Measurements from ENCODE around the gene SVIL.

Gene SVIL

GRCh38 chr10:29545122-29545521 lies 89.6 kb downstream of the SVIL start:
- no peak for TF ChIP-seq CTCF (IDR thresholded peaks at IDR 0.05)

- no peak for TF ChIP-seq CTCF (IDR thresholded peaks at IDR 0.05)
Measured at GRCh38 chr10:29543715-29544114, 91.1 kb downstream of the SVIL start.

GRCh38 chr10:29542723-29543122 lies 92.0 kb downstream of the SVIL start:
- no peak for TF ChIP-seq CTCF (IDR thresholded peaks at IDR 0.05)

DNA sequence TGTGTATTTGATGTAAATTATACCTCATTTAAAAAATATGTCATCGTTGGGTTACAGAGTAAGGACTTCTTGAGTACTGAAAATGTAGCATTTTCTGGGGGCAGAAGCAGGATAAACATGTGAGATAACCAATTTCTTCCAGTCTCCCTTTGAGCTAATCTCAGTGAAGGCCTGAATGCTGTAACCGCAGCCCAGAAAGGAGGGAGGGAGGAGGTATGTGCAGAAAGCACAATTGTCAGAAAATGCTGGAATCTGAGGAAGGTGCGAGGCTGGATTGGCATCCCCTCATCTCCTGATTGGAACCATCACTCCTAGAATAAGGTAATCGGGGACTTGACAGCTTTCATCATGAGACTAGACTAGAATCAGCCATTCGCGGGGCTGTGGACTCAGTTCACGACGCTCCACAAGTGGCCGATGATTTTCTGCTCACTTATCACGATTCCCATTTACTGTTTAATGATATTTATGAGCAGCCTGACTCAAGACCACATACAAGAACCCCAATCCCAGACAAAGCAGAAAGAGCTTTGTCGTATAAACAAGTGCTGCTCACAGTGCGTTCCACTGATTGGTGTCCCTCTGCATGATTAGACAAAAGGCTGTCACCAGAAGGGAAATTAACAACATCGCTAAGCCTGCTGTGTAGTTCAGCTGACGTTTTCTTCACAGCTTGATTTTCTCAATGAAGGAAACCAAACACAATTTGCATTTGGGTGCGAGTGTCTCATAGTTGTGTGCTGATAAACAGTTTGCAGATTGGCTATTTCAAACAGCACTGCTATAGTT lies 93.2 kb downstream of the SVIL start:
- TF ChIP-seq CTCF (IDR thresholded peaks at IDR 0.05) = no peak

- no peak for TF ChIP-seq CTCF (IDR thresholded peaks at IDR 0.05)
Measured at GRCh38 chr10:29540016-29540415, 94.8 kb downstream of the SVIL start.

DNA sequence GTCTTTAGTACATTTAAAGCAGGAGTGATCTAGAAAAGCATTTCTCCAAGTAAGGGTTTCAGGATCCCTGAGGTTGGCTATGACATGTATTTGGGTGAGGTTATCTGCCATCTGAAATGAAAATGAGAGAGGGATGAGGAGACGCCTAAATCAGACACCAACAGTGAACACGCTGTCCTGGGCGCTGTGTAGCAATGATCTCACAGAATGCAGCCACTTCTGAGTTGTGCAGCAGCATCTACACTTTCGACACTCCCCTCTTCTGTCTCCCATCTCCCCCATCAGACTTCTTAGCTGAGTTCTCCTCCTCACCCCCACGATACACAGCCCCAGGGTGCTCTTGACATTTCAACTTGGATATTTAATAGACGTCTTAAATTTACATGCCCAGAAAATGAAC lies 95.4 kb downstream of the SVIL start:
- TF ChIP-seq CTCF (IDR thresholded peaks at IDR 0.05) = no peak

- no peak for TF ChIP-seq CTCF (IDR thresholded peaks at IDR 0.05)
Measured at GRCh38 chr10:29537799-29538198, 97.0 kb downstream of the SVIL start.
